GM12873 (cell line): Measurements from ENCODE around the gene OSBPL9.

Experiments used
- TF ChIP-seq, protein P1 (sequence below): IDR thresholded peaks from 2 replicates; pipeline ENCODE4 v1.5.1; 2012; ENCODE audit warnings: low read depth, mild to moderate bottlenecking, moderate library complexity, low read length, control low read depth; ENCODE audit not compliant: insufficient read depth; ENCODE audit errors: missing control alignments

The OSBPL9 gene

DNA sequence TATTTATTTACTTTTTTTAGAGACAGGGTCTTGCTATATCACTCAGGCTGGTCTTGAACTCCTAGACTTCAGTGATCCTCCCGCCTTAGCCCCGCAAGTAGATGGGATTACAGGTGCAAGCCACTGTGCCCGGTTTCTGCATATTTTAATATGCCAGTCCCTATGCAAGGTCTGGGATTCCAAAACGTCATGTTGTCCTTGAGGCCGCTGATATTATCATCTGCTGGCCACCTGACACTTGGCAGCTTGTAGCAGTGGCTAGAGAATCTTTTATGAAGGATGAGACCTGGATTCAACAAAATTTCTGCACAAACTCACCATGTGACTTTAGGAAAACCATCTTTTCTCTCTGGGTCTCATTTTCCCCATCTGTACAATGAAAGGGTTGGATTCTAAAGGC is 32.9 kb upstream of the OSBPL9 start:
- TF ChIP-seq, protein P1, sequence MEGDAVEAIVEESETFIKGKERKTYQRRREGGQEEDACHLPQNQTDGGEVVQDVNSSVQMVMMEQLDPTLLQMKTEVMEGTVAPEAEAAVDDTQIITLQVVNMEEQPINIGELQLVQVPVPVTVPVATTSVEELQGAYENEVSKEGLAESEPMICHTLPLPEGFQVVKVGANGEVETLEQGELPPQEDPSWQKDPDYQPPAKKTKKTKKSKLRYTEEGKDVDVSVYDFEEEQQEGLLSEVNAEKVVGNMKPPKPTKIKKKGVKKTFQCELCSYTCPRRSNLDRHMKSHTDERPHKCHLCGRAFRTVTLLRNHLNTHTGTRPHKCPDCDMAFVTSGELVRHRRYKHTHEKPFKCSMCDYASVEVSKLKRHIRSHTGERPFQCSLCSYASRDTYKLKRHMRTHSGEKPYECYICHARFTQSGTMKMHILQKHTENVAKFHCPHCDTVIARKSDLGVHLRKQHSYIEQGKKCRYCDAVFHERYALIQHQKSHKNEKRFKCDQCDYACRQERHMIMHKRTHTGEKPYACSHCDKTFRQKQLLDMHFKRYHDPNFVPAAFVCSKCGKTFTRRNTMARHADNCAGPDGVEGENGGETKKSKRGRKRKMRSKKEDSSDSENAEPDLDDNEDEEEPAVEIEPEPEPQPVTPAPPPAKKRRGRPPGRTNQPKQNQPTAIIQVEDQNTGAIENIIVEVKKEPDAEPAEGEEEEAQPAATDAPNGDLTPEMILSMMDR: no peak

DNA sequence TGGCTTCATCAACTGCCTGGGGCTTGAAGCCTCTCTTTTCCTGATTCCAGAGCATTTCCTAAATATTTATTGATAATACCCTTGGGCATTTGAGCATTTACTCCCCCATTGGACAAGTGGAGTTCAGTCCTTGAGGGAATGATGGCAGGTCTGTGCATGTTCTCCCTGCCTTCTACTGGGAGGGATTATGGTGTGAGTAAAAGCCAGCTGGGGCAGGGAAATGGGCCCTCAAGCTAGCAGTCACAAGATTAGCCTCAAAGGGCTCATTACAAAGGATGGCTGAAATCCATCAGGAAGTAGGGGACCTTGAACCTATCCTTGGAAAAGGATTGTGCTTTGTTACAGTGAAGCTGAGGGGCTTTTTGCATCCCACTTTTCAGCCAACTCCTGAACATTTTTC is 24.2 kb upstream of the OSBPL9 start:
- TF ChIP-seq, protein P1: no peak

DNA sequence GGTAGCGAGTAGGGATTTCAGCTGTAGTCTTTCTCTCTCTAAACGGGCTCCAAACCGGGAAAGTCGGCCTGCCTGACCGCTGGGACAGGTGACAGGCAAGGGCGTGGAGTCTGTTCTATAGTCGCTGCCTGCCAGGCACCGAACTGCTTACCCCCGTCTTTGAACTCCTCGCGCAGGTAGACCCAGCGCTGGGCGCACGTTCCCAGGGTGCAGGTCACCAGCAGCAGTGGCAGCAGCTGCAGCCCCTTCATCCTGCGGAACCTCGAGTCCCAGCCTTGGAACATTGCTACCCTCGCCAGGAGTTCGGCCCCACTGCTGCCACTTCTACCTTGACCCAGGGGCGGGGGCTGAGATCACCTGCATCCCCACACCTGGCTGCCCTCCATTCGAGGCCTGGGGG is 22.2 kb upstream of the OSBPL9 start:
- TF ChIP-seq, protein P1: no peak

DNA sequence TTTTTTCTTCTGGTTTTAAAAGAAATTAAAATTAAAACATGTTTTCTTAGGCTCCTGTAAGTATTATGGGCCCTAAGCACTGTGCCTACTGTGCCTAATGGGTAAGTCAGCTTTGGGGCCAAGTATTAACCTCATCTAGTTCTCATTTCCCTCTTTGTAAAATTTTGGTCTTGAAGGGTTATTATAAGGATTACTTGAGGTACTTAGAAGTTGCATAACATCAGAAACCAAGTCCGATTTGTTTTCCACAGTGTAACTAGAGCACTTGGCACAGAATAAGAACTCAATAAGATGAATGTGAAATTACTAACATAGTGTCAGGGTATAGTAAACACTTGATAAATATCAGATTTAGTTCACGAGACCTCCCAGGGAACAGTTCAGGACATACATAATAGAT is 16.4 kb upstream of the OSBPL9 start:
- TF ChIP-seq, protein P1: no peak

DNA sequence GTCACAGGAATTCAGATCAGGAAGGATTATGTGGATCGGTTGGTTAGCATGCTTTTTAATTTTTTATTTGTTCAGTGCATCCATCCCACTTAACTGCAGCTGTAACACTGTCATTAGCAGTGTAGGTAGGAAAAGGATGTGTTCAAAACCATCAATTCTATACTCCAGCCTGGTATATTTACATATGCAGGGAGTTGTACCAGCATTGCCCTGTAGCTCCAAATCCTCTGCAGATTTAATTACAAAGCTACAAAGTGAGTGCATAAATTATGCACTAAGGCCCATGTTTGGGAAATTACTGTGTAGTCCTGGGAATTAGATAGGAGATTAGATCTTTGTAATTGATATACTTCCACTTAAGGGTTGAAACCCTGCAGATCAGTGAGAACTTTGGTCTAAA is 15.9 kb upstream of the OSBPL9 start:
- TF ChIP-seq, protein P1: no peak

DNA sequence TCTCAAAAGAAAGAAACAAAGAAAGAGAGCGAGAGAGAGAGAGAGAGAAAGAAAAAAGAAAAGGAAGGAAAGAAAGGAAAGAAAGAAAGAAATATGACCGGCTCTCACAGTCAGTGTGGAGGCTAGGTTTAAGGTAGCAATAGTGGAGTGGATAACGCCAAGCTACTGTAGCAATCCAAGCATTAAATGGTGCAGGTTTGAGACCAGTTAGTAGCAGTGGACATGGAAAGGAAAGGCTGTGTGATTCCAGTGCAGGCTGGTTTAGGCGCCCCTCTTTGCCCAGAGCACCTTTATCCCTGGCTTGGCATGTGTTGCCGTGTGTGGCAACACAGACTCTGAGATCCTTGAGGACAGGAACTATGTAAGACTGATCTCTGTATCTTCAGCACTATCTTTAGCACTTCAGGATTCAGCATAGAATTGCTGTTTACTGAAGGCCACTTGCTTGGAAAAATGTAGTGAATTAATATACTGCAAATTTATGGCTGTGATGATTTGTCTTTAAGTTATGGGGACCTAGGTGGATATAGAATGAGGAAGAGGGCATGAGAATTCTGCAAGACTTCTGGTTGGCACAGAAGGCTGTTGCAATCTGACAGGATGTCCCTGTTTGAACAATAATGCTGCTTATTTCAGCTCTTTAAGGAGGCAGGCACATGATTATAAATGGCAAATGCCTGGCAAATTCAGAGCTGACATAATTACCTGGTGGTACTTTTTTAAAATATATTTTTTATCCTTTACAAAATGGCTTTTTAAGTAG is 10.8 kb upstream of the OSBPL9 start:
- TF ChIP-seq, protein P1: no peak

DNA sequence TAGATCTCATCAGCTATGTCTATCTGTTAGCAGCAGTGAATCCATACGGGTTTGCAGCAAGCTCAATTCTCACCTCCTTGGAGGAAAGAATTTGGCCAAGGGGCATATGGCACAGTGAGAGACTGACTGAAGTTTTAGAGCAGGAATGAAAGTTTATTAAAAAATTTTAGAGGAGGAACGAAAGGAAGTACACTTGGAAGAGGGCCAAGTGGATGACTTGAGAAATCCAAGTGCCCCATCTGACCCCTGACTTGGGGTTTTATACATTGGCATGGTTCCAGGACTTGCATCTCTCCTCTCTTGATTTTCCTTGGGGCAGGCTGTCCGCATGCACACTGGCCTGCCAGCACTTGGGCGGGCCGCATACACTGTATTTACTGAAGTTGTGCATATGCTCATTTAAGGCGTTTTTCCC is 9.2 kb upstream of the OSBPL9 start:
- TF ChIP-seq, protein P1: no peak
